Adrenal gland (tissue), 12 donors: ENCODE measurements around the gene SLC38A2. TPM values are rescaled to one million over a fixed set of nuclear protein-coding genes. Genes with fewer than 3 reads are reported as not detected.

Experiments
- DNase-seq, 7 donors: peaks; one replicate each; pipeline ENCODE4 v3.0.0-alpha.2; 2019 to 2020
- H3K27ac ChIP-seq, 5 donors: fragments of 200-600 bp; sonication (generic) in 4 of 5; 1 replicate in 3 of 5; 2 replicates in 2 of 5; pipeline versions ENCODE4 v1.5.1 to v1.8.0; 2016 to 2020; ENCODE audit warnings: mild to moderate bottlenecking in 1 of 5
- H3K27me3 ChIP-seq: fragments of 200-600 bp; 2 replicates; pipeline ENCODE4 v1.8.0; 2021
- H3K36me3 ChIP-seq, 2 donors: fragments of 200-600 bp; replicated peaks in 1 of 2; 1 replicate in 1 of 2; 2 replicates in 1 of 2; pipeline versions ENCODE4 v1.5.1 to v1.8.0; 2018 to 2022
- H3K4me1 ChIP-seq, 2 donors: fragments of 200-600 bp; replicated peaks in 1 of 2; 1 replicate in 1 of 2; 2 replicates in 1 of 2; pipeline versions ENCODE4 v1.5.1 to v1.8.0; 2018 to 2021
- H3K4me3 ChIP-seq, 4 donors: fragments of 200-600 bp; sonication (generic) in 3 of 4; one replicate each; pipeline ENCODE4 v1.5.1; 2016 to 2018
- H3K9me3 ChIP-seq, 3 donors: fragments of 200-600 bp; sonication (generic) in 1 of 3; replicated peaks in 1 of 3; 1 replicate in 2 of 3; 2 replicates in 1 of 3; pipeline versions ENCODE4 v1.5.1 to v1.8.0; 2016 to 2021
- POLR2A ChIP-seq, 2 donors: fragments of 450-650 bp; IDR thresholded peaks; one replicate each; pipeline ENCODE4 v1.6.1; 2017; ENCODE audit warnings: antibody characterized with exemption in 2 of 2, mild to moderate bottlenecking in 2 of 2, moderate library complexity in 1 of 2
- WGBS, 4 donors: extraction: QIAGEN DNeasy Blood & Tissue Kit in 2 of 4; methylation state at CpG; one replicate each; pipeline versions ENCODE4 v1.1.5 to v1.1.7; 2013 to 2017; 5-methylcytosine and 5-hydroxymethylcytosine counted together
- intact Hi-C, 2 donors: fragments of 100-400 bp; cut with DNase I; formaldehyde crosslinking; loops; one replicate each; pipeline versions ENCODE4 v1.14.1 to v1.15.0; 2022 to 2023
- polyA plus RNA-seq, 3 donors: library from polyadenylated mRNA; stranded (reverse); fragments of 200-250 nt in 2 of 3; fragments of 350-450 nt in 1 of 3; fragmentation: Illumina TruSeq in 1 of 3; extraction: RNeasy Lipid Tissue Mini Kit (QIAGEN cat#74804) in 1 of 3; gene quantifications; one replicate each; pipeline ENCODE4 v1.2.3, GENCODE V29; 2013 to 2014
- total RNA-seq, 9 donors: library from RNA; depleted of rRNA in 4 of 9; stranded (reverse); fragments of >200 nt in 4 of 9; fragments of 120-200 nt in 1 of 9; fragmentation: NEBNext Ultra II Directional in 1 of 9; extraction: Animal tissue kit (Norgen Biotek cat#: 25700) in 1 of 9; gene quantifications; one replicate each; pipeline versions ENCODE4 v1.1.0 to v1.2.4, GENCODE V29; 2013 to 2023
- TF ChIP-seq, protein P1 (sequence below), 6 experiments: fragments of 450-650 bp in 4 of 6; fragments of 200-600 bp in 2 of 6; sonication (generic) in 1 of 6; IDR thresholded peaks; 1 replicate in 5 of 6; 2 replicates in 1 of 6; pipeline versions ENCODE4 v1.5.1 to v1.8.0; 2016 to 2021; ENCODE audit warnings: antibody characterized with exemption in 6 of 6, mild to moderate bottlenecking in 2 of 6, moderate library complexity in 1 of 6
- donor health status: healthy with polysubstance abuse.
- donor health status: Bipolar disorder and iron deficiency.
- donor health status: DM: yes; HTN: yes; CAD: no.
- donor health status: DM: no; HTN: no; CAD: no.
- donor health status: DM: no; HTN: no; CAD: no.
- donor health status: DM: yes; HTN: yes; CAD: no.

Gene SLC38A2
- total and polyA plus RNA-seq, 12 donors: 94.6 to 948 (median 280) TPM

- Histone ChIP-seq H3K9me3 (no peaks in the 10 kb centered on the region), H3K36me3 (no peaks in the 10 kb centered on the region), H3K27me3 (no peaks in the 10 kb centered on the region), H3K27ac (no peak overlapping the region), H3K4me1 (peaks cover 0 to 2% of the 10 kb centered on the region in 2 donors), H3K4me3 (no peak overlapping the region)
- intact Hi-C loops: no loop called here
- no peak for TF ChIP-seq POLR2A (IDR thresholded peaks at IDR 0.05)
- TF ChIP-seq, protein P1, sequence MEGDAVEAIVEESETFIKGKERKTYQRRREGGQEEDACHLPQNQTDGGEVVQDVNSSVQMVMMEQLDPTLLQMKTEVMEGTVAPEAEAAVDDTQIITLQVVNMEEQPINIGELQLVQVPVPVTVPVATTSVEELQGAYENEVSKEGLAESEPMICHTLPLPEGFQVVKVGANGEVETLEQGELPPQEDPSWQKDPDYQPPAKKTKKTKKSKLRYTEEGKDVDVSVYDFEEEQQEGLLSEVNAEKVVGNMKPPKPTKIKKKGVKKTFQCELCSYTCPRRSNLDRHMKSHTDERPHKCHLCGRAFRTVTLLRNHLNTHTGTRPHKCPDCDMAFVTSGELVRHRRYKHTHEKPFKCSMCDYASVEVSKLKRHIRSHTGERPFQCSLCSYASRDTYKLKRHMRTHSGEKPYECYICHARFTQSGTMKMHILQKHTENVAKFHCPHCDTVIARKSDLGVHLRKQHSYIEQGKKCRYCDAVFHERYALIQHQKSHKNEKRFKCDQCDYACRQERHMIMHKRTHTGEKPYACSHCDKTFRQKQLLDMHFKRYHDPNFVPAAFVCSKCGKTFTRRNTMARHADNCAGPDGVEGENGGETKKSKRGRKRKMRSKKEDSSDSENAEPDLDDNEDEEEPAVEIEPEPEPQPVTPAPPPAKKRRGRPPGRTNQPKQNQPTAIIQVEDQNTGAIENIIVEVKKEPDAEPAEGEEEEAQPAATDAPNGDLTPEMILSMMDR (IDR thresholded peaks at IDR 0.05): no peak
- DNase-seq: no peak
- 96 to 98% (median 97%) methylated on average over 5 of the region's 5 CpGs for WGBS, 4 donors
These were observed 24.3 kb upstream of the SLC38A2 start for GRCh38 chr12:46396826-46397225.

DNA sequence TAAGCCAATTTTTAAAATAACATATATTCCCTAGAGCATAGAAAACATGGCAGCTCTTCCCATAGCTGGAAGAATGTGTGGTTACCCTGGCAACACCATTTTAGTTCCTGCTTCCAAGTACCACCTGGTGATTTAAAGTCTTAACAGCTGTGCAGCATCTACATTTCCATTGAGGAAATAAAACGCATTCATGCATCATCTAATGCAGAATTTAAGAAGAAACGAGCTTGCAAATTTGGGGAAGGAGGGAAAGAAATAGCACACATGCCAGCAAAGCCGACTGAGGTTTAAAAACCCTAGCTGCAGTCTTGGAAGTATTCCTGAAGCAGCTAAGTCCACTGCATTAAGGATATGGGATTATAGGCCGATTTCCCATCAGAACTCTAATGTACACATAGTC, 22.8 kb upstream of the SLC38A2 start:
- peaks cover 0 to 5% of the 10 kb centered on the region in 2 donors for H3K4me1 ChIP-seq
- DNase-seq: no peak
- no peak overlapping the region for H3K4me3 ChIP-seq
- no peaks in the 10 kb centered on the region for H3K27me3 ChIP-seq
- no peaks in the 10 kb centered on the region for H3K36me3 ChIP-seq
- WGBS, 4 donors: 80 to 87% (median 83%) methylated on average over 4 of the region's 4 CpGs
- TF ChIP-seq POLR2A (IDR thresholded peaks at IDR 0.05): no peak
- TF ChIP-seq, protein P1 (IDR thresholded peaks at IDR 0.05): no peak
- no peak overlapping the region for H3K27ac ChIP-seq
- intact Hi-C loops: no loop called here
- no peaks in the 10 kb centered on the region for H3K9me3 ChIP-seq

DNA sequence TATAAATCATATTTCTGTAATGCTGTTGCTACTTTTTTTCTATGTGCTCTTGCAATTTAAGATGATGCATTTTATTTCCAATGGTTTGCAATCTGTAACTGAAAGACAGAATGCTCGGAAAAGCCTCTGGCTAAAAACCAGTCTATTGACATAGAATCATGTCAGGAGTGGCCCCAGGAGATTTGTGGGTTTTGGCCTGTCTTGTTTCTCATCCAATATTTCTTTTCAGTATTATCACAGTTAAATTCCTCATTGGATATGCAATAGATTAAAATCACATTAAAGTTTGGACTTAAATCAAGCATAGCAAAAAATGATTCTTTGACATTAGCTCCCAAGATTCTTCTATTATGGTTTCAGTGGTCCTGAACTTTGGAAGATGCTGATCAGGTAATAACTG, 19.1 kb upstream of the SLC38A2 start:
- Histone ChIP-seq H3K4me3 (no peak overlapping the region), H3K9me3 (no peaks in the 10 kb centered on the region), H3K36me3 (no peaks in the 10 kb centered on the region), H3K4me1 (peaks cover 6 to 34% of the 10 kb centered on the region in 2 donors), H3K27me3 (no peaks in the 10 kb centered on the region), H3K27ac (peak overlapping the region in 1 of 5 donors; percentile 61)
- no peak for TF ChIP-seq POLR2A (IDR thresholded peaks at IDR 0.05)
- intact Hi-C loops: no loop called here
- 57 to 82% (median 68%) methylated on average over 1 of the region's 1 CpG for WGBS, 4 donors
- DNase-seq: no peak

DNA sequence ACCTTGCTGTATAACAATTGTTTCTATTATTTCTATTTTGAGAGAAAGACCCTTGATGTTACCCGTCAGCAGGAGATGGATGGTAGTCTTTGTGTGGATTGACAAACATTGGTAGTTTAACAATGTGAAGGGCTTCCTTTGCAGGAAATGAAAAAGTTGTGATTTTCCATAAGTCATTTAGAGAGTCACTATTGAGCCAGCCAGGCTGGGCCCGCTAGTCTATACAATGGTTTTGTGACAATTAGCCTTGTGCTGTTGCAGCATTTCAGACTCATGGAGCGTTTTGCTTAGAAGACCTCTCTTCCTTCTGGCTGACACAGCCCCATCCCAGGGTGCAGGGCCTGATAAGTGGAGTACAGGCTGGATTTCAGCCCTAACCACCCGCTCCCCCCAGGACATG, 18.3 kb upstream of the SLC38A2 start:
- 74 to 85% (median 81%) methylated on average over 3 to 4 of the region's 4 CpGs for WGBS, 4 donors
- intact Hi-C loops: no loop called here
- H3K27me3 ChIP-seq: no peaks in the 10 kb centered on the region
- no peak for DNase-seq
- H3K4me3 ChIP-seq: no peak overlapping the region
- TF ChIP-seq, protein P1 (IDR thresholded peaks at IDR 0.05): no peak
- no peak for TF ChIP-seq POLR2A (IDR thresholded peaks at IDR 0.05)
- H3K4me1 ChIP-seq: peaks cover 13 to 41% of the 10 kb centered on the region in 2 donors
- H3K36me3 ChIP-seq: no peaks in the 10 kb centered on the region
- peak overlapping the region in 2 of 5 donors; percentile 32 to 61 for H3K27ac ChIP-seq
- H3K9me3 ChIP-seq: no peaks in the 10 kb centered on the region

DNA sequence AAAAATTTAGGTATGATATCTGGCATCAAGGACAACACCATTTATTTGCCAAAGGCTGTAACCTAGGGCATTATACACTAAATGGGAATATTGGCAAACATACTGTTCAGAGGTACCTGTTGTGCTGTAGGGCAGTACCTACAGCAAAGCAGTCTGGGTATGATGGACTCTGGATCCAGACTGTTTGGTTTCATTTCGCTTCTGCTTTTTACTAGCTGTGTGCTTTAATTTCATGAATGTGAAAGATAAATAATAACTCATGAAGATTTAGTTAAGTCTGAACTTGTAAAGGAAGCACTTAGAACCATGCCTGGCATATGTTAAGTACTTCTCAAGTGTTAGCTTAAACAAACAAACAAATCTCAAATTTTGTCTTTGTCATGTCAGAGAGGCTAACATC, 17.7 kb upstream of the SLC38A2 start:
- WGBS, 4 donors: 86 to 95% (median 91%) methylated on average over 1 of the region's 1 CpG
- H3K36me3 ChIP-seq: no peaks in the 10 kb centered on the region
- TF ChIP-seq, protein P1 (IDR thresholded peaks at IDR 0.05): no peak
- no peak for TF ChIP-seq POLR2A (IDR thresholded peaks at IDR 0.05)
- H3K4me1 ChIP-seq: peaks cover 14 to 47% of the 10 kb centered on the region in 2 donors
- intact Hi-C loops: no loop called here
- no peaks in the 10 kb centered on the region for H3K27me3 ChIP-seq
- H3K4me3 ChIP-seq: no peak overlapping the region
- DNase-seq: no peak
- H3K9me3 ChIP-seq: no peaks in the 10 kb centered on the region
- H3K27ac ChIP-seq: peak overlapping the region in 2 of 5 donors; percentile 32 to 61
